Activated naive CD8-positive, alpha-beta T cell (primary cell): ENCODE results near the gene PLP2.
A peak's percentile ranks its signal among the peaks of the same experiment; 100 is the strongest.
"Not testable (repeated sequence)": the region's sequence is repeated elsewhere in the genome, so short reads cannot be mapped to it uniquely, and the experiment has no call there.

Experiments
- H3K27ac Mint-ChIP-seq: one replicate; pipeline ENCODE4 v1.8.0; 2021; ENCODE audit warnings: mixed read lengths
- H3K27me3 Mint-ChIP-seq: one replicate; pipeline ENCODE4 v1.8.0; 2021; ENCODE audit warnings: mixed read lengths
- H3K36me3 Mint-ChIP-seq: one replicate; pipeline ENCODE4 v1.8.0; 2021; ENCODE audit warnings: mixed read lengths
- H3K4me1 Mint-ChIP-seq: one replicate; pipeline ENCODE4 v1.8.0; 2021; ENCODE audit warnings: low read depth, mixed read lengths
- H3K4me3 Mint-ChIP-seq: one replicate; pipeline ENCODE4 v1.8.0; 2021; ENCODE audit warnings: mild to moderate bottlenecking, mixed read lengths
- H3K9me3 Mint-ChIP-seq: one replicate; pipeline ENCODE4 v1.8.0; 2021; ENCODE audit warnings: low read depth, mixed read lengths

PLP2 gene

GRCh38 chrX:49173544-49173943, 1.8 kb downstream of the PLP2 start:
- peak overlapping the region; percentile 86 for H3K4me3 Mint-ChIP-seq
- not testable (repeated sequence) for H3K27ac Mint-ChIP-seq, H3K9me3 Mint-ChIP-seq, H3K36me3 Mint-ChIP-seq, H3K27me3 Mint-ChIP-seq
- peaks cover 21% of the 10 kb centered on the region for H3K4me1 Mint-ChIP-seq

DNA sequence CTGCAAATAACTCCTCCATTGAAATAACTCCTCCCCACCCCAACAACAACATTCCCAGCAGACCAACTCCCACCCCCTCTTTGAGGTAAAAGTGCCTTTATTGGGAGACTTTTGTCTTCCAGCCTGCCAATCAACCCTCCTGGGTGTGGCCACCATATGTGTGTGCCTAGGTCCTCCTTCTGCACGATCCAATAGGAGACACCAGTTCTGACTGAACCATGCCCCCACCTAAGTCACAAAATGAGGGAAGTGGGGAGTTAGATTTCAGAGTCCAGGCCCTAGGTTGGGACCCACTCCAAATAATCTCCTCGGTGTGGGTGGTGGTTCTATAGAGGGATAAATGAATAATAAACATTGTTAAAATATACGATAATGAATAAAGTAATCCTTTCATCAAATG, 3.0 kb downstream of the PLP2 start:
- Mint-ChIP-seq H3K9me3 (no peaks in the 10 kb centered on the region), H3K27me3 (no peaks in the 10 kb centered on the region), H3K4me1 (peaks cover 19% of the 10 kb centered on the region), H3K27ac (no peak overlapping the region), H3K36me3 (no peaks in the 10 kb centered on the region), H3K4me3 (no peak overlapping the region)

DNA sequence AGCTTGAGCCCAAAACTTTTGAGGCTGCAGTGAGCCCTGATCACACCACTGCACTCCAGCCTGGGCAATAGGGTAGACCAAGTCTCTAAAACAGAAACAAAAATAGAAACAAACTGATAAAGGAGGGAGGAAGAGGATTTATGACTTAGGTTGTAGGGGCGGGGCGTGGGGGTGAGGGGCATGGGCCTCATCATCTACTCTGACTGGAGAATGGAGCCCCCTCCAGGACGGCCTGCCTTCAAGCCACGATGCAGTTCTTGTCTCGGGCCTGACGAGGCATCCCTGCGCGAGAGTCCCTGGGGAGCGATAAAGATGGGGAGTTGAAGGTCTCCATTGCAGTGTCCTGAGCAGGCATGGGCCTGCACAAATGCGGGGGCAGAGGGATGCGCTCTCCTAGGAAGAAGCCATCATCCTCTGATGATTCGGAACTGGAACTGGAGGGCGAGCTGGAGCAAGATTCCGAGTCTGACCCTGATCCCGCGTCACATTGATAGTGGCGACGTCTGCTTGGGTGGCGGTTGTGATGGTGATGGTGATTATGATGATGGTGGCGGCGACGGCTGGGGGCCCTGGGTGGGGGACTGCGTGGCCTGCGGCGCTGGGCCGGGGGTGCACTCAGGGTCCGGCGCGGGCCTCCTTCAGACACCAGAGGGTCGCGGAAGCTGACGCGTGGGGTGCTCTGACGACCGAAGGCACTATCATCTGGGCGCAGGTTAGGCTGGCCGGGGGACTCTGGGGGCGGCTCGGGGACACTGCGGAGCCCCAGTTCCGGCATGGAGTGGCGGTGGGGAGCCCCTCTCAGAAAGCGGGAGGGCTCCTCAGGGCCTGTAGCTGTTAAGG, 4.0 kb downstream of the PLP2 start:
- peaks cover 19% of the 10 kb centered on the region for H3K4me1 Mint-ChIP-seq
- H3K4me3 Mint-ChIP-seq = no peak overlapping the region
- no peaks in the 10 kb centered on the region for H3K27me3 Mint-ChIP-seq
- H3K27ac Mint-ChIP-seq = no peak overlapping the region
- H3K9me3 Mint-ChIP-seq = no peaks in the 10 kb centered on the region
- no peaks in the 10 kb centered on the region for H3K36me3 Mint-ChIP-seq

DNA sequence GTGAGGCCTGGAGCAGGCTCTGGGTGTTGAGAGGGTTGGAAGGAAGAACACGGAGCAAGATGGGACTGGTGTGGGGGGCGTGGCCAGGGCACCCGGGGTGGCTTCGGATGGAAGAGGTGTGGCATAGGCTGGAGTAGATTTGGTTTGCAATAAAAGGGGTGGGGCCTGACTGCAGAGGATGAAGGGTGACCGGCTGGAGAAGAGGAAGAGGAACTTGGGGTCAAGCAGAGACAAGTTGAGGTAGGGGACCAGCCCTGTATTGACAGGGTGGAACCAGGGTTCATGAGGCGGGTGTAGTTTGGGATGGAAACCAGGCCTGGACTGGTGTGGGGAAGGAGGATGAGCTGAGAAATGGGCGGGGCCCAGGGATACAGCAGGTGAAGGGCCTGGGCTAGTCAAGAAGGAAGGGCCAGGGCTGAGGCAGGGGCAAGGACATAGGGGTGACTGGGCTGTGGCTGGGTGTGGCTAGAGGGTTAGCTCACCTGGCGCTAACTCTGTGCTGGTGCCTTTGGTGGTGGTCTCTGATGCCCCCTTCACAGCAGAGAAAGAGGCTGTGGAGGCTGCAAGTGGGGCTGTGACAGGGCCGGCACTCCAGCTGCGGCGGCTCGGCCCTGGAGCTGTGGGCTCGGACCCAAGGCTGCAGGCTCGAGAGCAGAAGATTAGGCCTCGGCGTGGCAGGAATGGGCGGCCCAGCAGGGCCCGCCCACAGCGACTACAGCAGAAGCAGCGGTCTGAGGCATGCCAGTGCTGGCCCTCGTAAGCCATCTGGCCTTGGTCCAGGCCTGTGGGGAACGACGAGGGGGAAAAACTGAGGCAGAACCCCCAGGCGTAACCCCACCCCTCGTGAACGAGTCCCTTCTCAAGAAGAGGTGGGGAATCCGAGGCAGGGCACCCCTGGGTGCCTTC, 5.0 kb downstream of the PLP2 start:
- no peaks in the 10 kb centered on the region for H3K9me3 Mint-ChIP-seq
- no peak overlapping the region for H3K27ac Mint-ChIP-seq

DNA sequence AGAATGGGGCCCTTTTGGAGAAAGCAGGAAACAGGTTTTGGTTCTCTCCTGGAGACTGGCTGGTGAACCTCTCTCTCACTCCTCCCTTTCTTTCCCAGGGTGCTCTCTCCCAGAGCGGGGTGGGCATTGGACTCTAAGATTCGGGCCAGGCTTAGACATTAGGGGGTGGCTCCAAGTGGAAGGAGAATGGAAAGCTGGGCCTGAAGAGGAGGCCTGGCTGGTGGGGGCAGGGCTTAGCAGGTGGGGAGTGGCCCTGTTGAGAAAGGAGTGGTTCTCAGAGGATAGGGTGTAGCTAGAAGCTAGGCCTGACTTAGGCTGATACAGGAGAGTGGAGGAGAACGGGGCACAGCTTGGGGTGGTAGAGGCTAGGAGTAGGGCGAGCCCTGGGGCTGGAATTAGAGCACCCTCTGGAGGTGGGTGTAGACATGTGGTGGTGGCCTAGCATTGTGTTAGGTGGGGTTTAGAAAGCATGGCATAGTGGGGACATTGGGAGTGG, 5.7 kb downstream of the PLP2 start:
- no peaks in the 10 kb centered on the region for H3K36me3 Mint-ChIP-seq
- peaks cover 19% of the 10 kb centered on the region for H3K4me1 Mint-ChIP-seq

More for the DNA sequence above, 5.0 kb downstream of the PLP2 start:
- Mint-ChIP-seq H3K4me3 (no peak overlapping the region), H3K36me3 (no peaks in the 10 kb centered on the region), H3K4me1 (peaks cover 19% of the 10 kb centered on the region), H3K27me3 (no peaks in the 10 kb centered on the region)

GRCh38 chrX:49177873-49178480, 6.3 kb downstream of the PLP2 start:
- H3K9me3 Mint-ChIP-seq = no peaks in the 10 kb centered on the region
- H3K27ac Mint-ChIP-seq = no peak overlapping the region
- no peaks in the 10 kb centered on the region for H3K36me3 Mint-ChIP-seq
- peaks cover 14% of the 10 kb centered on the region for H3K4me1 Mint-ChIP-seq
- no peaks in the 10 kb centered on the region for H3K27me3 Mint-ChIP-seq
- H3K4me3 Mint-ChIP-seq = no peak overlapping the region

More for the DNA sequence above, 5.7 kb downstream of the PLP2 start:
- Mint-ChIP-seq H3K4me3 (no peak overlapping the region), H3K27ac (no peak overlapping the region), H3K27me3 (no peaks in the 10 kb centered on the region), H3K9me3 (no peaks in the 10 kb centered on the region)

DNA sequence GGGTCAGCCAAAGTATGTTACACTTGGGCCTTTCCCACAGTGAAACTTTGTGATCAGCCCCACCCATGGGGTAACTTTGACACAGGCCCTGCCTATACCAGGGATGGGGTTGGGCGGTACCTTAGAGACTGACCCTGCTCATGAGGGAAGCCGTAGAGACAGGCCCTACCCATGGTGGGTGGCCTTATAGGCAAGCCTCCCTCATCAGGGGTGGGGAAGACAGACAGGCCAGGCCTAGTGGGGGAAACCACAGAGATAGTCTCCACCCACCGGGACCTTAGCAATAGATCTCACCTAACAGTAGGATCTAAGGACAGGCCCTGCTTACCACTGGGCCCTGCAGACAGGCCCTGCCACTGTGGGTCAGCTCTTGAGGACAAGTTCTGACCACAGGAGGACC, 6.8 kb downstream of the PLP2 start:
- Mint-ChIP-seq H3K27ac (no peak overlapping the region), H3K9me3 (no peaks in the 10 kb centered on the region), H3K4me3 (no peak overlapping the region), H3K36me3 (no peaks in the 10 kb centered on the region), H3K4me1 (peaks cover 9% of the 10 kb centered on the region), H3K27me3 (no peaks in the 10 kb centered on the region)

DNA sequence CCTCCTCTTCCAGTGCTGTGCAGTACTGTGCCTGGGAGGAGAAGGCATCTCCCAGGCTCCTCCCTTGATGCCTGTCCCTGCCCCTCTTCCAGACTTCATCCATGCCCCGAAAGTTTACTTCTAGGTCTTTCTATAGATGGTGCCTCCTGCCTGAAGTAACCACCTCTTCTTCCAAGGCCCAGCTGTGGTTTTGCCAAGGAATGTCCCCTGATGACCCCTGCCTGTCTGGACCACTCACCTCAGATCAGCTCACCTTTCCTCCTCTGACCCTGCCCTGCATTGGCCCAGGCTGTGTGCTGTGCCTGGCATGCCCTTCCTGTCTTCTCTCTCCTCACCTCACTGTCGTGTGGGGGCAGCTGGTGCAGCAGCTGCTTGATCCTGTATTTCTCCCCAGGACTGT, 7.7 kb downstream of the PLP2 start:
- Mint-ChIP-seq H3K9me3 (no peaks in the 10 kb centered on the region), H3K27me3 (no peaks in the 10 kb centered on the region), H3K4me3 (no peak overlapping the region), H3K4me1 (peaks cover 9% of the 10 kb centered on the region), H3K27ac (no peak overlapping the region), H3K36me3 (no peaks in the 10 kb centered on the region)

GRCh38 chrX:49183701-49184281, 12.1 kb downstream of the PLP2 start:
- peak overlapping the region; percentile 13 for H3K4me3 Mint-ChIP-seq
- H3K27ac Mint-ChIP-seq = no peak overlapping the region
- H3K4me1 Mint-ChIP-seq = peaks cover 6% of the 10 kb centered on the region

DNA sequence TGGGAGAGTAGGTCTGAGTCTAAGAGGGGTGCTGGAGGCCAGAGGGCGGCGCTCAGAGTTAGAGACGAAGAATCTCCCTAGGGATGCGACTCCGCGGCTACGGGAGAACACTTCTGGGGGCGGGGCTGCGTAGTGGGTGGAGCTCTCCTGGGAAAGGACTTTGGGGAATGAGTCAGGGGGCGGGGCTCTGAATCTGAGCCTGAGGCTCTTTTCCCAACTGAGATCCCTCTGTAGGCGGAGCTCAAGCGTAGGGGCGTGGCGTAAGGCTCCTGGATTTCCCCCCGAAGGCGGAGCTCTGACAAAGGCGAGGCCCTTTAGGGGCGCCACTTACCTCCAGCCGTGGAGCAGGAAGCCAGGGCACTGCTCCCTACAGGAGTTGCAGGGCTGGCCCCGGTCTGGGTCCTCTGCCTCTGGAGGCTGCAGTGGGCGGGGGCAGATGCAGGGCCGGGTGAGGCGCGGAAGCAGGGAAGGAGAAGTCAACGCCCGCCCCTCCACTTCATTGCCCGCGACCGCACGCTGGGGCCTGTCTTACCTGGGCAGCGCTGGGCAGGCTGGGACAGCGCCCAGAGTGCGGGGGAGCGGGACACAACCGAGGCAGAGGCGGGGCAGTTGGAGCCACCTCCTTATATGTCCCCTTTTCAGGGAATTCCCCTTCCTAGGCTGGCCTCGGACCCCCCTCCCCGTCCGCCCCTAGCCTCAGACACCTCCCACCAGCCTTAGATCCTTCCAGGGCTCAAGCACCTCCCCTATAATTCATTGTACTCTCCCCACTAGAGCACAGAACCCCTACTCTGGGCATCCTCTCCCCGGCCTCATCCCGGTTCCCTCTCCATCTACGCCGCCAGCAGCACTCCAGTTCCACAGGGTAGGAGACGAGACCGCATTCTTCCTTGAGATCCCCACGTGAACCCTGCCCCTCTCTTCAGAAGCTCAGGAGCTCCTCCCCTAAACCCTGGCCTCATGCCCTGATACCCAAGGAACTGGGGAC, 12.9 kb downstream of the PLP2 start:
- Mint-ChIP-seq H3K27me3 (no peaks in the 10 kb centered on the region), H3K36me3 (no peaks in the 10 kb centered on the region)

More at GRCh38 chrX:49183701-49184281, 12.1 kb downstream of the PLP2 start:
- no peaks in the 10 kb centered on the region for H3K36me3 Mint-ChIP-seq
- H3K27me3 Mint-ChIP-seq = no peaks in the 10 kb centered on the region
- H3K9me3 Mint-ChIP-seq = no peaks in the 10 kb centered on the region

GRCh38 chrX:49186125-49187027, 14.7 kb downstream of the PLP2 start, which contains the start of gene PRICKLE3:
TSS of gene PRICKLE3 (minus strand) at chrX:49186373. CDS start at chrX:49186297, 76 bp downstream.
- no peaks in the 10 kb centered on the region for H3K27me3 Mint-ChIP-seq
- peak within 1 kb of the TSS; percentile 61 for H3K27ac Mint-ChIP-seq
- H3K4me3 Mint-ChIP-seq = peak within 1 kb of the TSS; percentile 87
- peaks cover 12% of the 10 kb centered on the region for H3K4me1 Mint-ChIP-seq
- H3K9me3 Mint-ChIP-seq = no peaks in the 10 kb centered on the region
- H3K36me3 Mint-ChIP-seq = no peaks in the 10 kb centered on the region

More for the DNA sequence above, 12.9 kb downstream of the PLP2 start:
- peak overlapping the region; percentile 87 for H3K4me3 Mint-ChIP-seq
- peaks cover 6% of the 10 kb centered on the region for H3K4me1 Mint-ChIP-seq
- H3K9me3 Mint-ChIP-seq = no peaks in the 10 kb centered on the region
- peak overlapping the region; percentile 50 for H3K27ac Mint-ChIP-seq

GRCh38 chrX:49187028-49187394, 15.3 kb downstream of the PLP2 start:
- Mint-ChIP-seq H3K27ac (no peak overlapping the region), H3K4me3 (no peak overlapping the region)

DNA sequence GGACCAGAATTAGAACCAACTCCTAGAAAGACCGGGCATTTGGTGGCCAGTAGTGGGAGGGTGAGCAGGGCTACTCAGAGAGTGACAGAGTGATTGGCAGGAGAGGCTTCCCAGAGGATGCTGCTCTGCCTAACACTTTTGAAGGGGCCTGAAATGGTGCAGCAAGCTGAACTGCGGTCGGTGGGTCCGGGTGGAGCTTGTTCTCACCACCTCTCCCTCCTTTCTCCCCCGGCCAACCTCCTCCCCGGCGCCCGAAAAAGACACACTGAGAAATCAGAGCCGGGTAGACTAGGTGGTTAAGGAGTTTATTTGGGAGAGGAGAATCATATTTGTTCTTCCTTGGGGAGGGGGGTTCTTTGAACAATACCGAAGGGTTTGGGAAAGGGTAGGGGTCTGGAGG, 15.8 kb downstream of the PLP2 start:
- Mint-ChIP-seq H3K36me3 (no peaks in the 10 kb centered on the region), H3K27me3 (no peaks in the 10 kb centered on the region), H3K4me1 (peaks cover 16% of the 10 kb centered on the region), H3K9me3 (no peaks in the 10 kb centered on the region), H3K27ac (no peak overlapping the region), H3K4me3 (no peak overlapping the region)

More at GRCh38 chrX:49187028-49187394, 15.3 kb downstream of the PLP2 start:
- H3K36me3 Mint-ChIP-seq = no peaks in the 10 kb centered on the region
- no peaks in the 10 kb centered on the region for H3K9me3 Mint-ChIP-seq
- H3K27me3 Mint-ChIP-seq = no peaks in the 10 kb centered on the region
- peaks cover 12% of the 10 kb centered on the region for H3K4me1 Mint-ChIP-seq
